K562 (cell line): ENCODE measurements around the gene ROM1. TPM values are rescaled to one million over a fixed set of nuclear protein-coding genes. Genes with fewer than 3 reads are reported as not detected.

Source experiments
- BCOR ChIP-seq: fragments of 450-650 bp; IDR thresholded peaks from 2 replicates; pipeline ENCODE4 v1.6.1; 2016
- CUX1 ChIP-seq: fragments of 200-800 bp; sonication (Bioruptor generic); IDR thresholded peaks from 2 replicates; pipeline ENCODE4 v1.6.1; 2016; ENCODE audit warnings: missing genetic modification characterization, missing compliant biosample characterization
- DIDO1 ChIP-seq: fragments of 450-650 bp; IDR thresholded peaks from 2 replicates; pipeline ENCODE4 v1.6.1; 2016; ENCODE audit warnings: low read depth, missing biosample characterization, missing genetic modification characterization
- FOXP4 ChIP-seq: sonication (generic); formaldehyde crosslinking; IDR thresholded peaks from 2 replicates; pipeline ENCODE4 v1.8.0; 2022; ENCODE audit warnings: mild to moderate bottlenecking, missing genetic modification reagents, borderline replicate concordance
- GATAD2A ChIP-seq: fragments of 450-650 bp; IDR thresholded peaks from 2 replicates; pipeline ENCODE4 v1.6.1; 2017
- GATAD2B ChIP-seq: fragments of 450-650 bp; IDR thresholded peaks from 2 replicates; pipeline ENCODE4 v1.6.1; 2017; ENCODE audit warnings: mild to moderate bottlenecking, borderline replicate concordance
- HDAC1 ChIP-seq, 2 experiments: fragments of 450-650 bp; IDR thresholded peaks; 2 replicates each; pipeline ENCODE4 v1.6.1; 2016 to 2017; ENCODE audit warnings: inconsistent platforms in 1 of 2, mild to moderate bottlenecking in 1 of 2, moderate library complexity in 1 of 2
- KLF6 ChIP-seq: fragments of 250-450 bp; sonication (Bioruptor Pico); IDR thresholded peaks from 2 replicates; pipeline ENCODE4 v1.4.0; 2020; ENCODE audit warnings: mild to moderate bottlenecking, moderate library complexity, borderline replicate concordance
- MBD2 ChIP-seq: sonication (generic); IDR thresholded peaks from 2 replicates; pipeline ENCODE4 v1.6.1; 2016; ENCODE audit warnings: low read depth, borderline replicate concordance
- MCM7 ChIP-seq, 2 experiments: fragments of 450-650 bp; IDR thresholded peaks; 2 replicates each; pipeline ENCODE4 v1.6.1; 2016 to 2018
- RCOR1 ChIP-seq, 2 experiments: IDR thresholded peaks; 2 replicates each; pipeline ENCODE4 v1.6.1; 2012; ENCODE audit warnings: low read depth in 2 of 2, low read length in 2 of 2, borderline replicate concordance in 1 of 2, improper control_type of control experiment in 1 of 2
- SRSF9 ChIP-seq: fragments of 200-400 bp; formaldehyde crosslinking; IDR thresholded peaks from 2 replicates; pipeline ENCODE4 v1.6.1; 2017; ENCODE audit warnings: low read depth, low read length, borderline replicate concordance
- TCFL5 ChIP-seq: fragments of 250-450 bp; sonication (Bioruptor Pico); conservative IDR thresholded peaks from 2 replicates; pipeline ENCODE4 v1.6.1; 2021; ENCODE audit warnings: mild to moderate bottlenecking, moderate library complexity, matching md5 sums
- TFAP4 ChIP-seq: sonication (generic); formaldehyde crosslinking; IDR thresholded peaks from 2 replicates; pipeline ENCODE4 v1.8.0; 2022; ENCODE audit warnings: missing genetic modification reagents, mild to moderate bottlenecking, moderate library complexity, borderline replicate concordance
- ZFP36 ChIP-seq: fragments of 150-350 bp; IDR thresholded peaks from 2 replicates; pipeline ENCODE4 v1.6.1; 2018; ENCODE audit warnings: low read length, low read depth; ENCODE audit not compliant: partially characterized antibody
- ZFP91 ChIP-seq: sonication (generic); formaldehyde crosslinking; IDR thresholded peaks from 2 replicates; pipeline ENCODE4 v1.8.0; 2022; ENCODE audit warnings: mild to moderate bottlenecking, missing genetic modification reagents
- ZNF140 ChIP-seq: fragments of 250-450 bp; sonication (Bioruptor Pico); IDR thresholded peaks from 2 replicates; pipeline ENCODE4 v1.8.0; 2021; ENCODE audit warnings: moderate library complexity, mild to moderate bottlenecking, inconsistent platforms
- ZNF507 ChIP-seq: conservative IDR thresholded peaks from 2 replicates; pipeline ENCODE4 v1.6.1; 2017; ENCODE audit warnings: missing genetic modification characterization, missing compliant biosample characterization
- polyA plus RNA-seq, 8 experiments: library from polyadenylated mRNA; depleted of rRNA in 4 of 8; stranded (reverse) in 5 of 8; unstranded in 3 of 8; fragments of >200 nt; fragmentation: Nextera tagmentation in 2 of 8; fragmentation: Illumina TruSeq in 1 of 8; extraction: Ambion mirVana in 2 of 8; extraction: Trizol in 1 of 8; gene quantifications; 2 replicates each; pipeline versions ENCODE4 v1.2.1 to v1.2.3, GENCODE V29; 2011 to 2014; ENCODE audit warnings: inconsistent platforms in 1 of 8, missing spikeins in 1 of 8
- total RNA-seq, 7 experiments: library from RNA; depleted of rRNA in 6 of 7; stranded (reverse); fragments of >200 nt in 6 of 7; fragmentation: Illumina TruSeq in 2 of 7; extraction: Trizol in 2 of 7; gene quantifications; 2 replicates each; pipeline versions ENCODE4 v1.2.1 to v1.2.3, GENCODE V29; 2011 to 2021; ENCODE audit warnings: low replicate concordance in 1 of 7

Gene ROM1
- total and polyA plus RNA-seq, 9 of the 15 experiments (the other 6 are each of a cell fraction or from before 2014, with no cell fraction given), result 0.75 to 4.0 (median 2.6) TPM

GRCh38 chr11:62612366-62613290 lies at the start of gene ROM1, which contains the start of gene EML3 (continued):
- TF ChIP-seq DIDO1 (no peak), RCOR1 (IDR thresholded peaks at IDR 0.05; ENCODE audit: borderline replicate concordance in 1 of 2, low read depth in 2 of 2, low read length in 2 of 2) (peak in 1 of 2 experiments; percentile 36; a peak in 1 of 4 replicates), ZNF507 (tag) (no peak), BCOR (no peak), TFAP4 (CRISPR knock-in tag) (no peak), MBD2 (0 out of 2 replicates have a peak, but pooled peaks have one; percentile 5), ZNF140 (CRISPR knock-in tag) (no peak), GATAD2B (no peak; the same call in 1 of the 2 replicates), HDAC1 (IDR thresholded peaks at IDR 0.05) (no peak), KLF6 (CRISPR knock-in tag) (no peak), GATAD2A (no peak), SRSF9 (no peak), ZFP91 (CRISPR knock-in tag) (no peak), TCFL5 (no peak), MCM7 (IDR thresholded peaks at IDR 0.05) (no peak), CUX1 (CRISPR knock-in tag) (no peak), FOXP4 (CRISPR knock-in tag) (no peak), ZFP36 (no peak)
